ENCODE data around the gene DNAAF1.

- TF ChIP-seq CTCF (conservative IDR thresholded peaks at IDR 0.05; ENCODE audit: low read depth, low read length) (no peak), EZH2 (IDR thresholded peaks at IDR 0.05; ENCODE audit: borderline replicate concordance, low read depth, low read length, poor library complexity, severe bottlenecking) (no peak)
Observed at GRCh38 chr16:84159007-84159406, 13.9 kb downstream of the DNAAF1 start.
